K562 (cell line): Measurements from ENCODE around the gene RBM20. TPM values are rescaled to one million over a fixed set of nuclear protein-coding genes. Genes with fewer than 3 reads are reported as not detected.

Source experiments
- ATAC-seq: fragments of 200-7000 bp; cut with Tn5 transposase; 3 replicates; pipeline ENCODE4 v1.9.1; 2020; ENCODE audit warnings: moderate library complexity
- BruUV-seq: library from RNA; stranded (reverse); fragments of 400-500 nt; replicated peaks from 2 replicates; lab custom pipeline; 2021; lab: Mats Ljungman, UMichigan
- CTCF ChIA-PET: fragments of 300-600 bp; formaldehyde crosslinking; extraction: SDS; loops from one replicate; lab custom pipeline; 2021; ENCODE audit warnings: low intra/inter-chr PET ratio; lab: Yijun Ruan, JAX
- POLR2A ChIA-PET: fragments of 300-600, 350-650 bp; sonication (Branson Sonifier 250); formaldehyde crosslinking; extraction: SDS; loops from one replicate; lab custom pipeline; 2021; ENCODE audit warnings: antibody characterized with exemption, inconsistent platforms; lab: Yijun Ruan, JAX
- DNase-seq, 4 experiments: peaks; one replicate each; pipeline versions ENCODE4 v3.0.0 to v3.0.0-alpha.2; 2011 to 2018; ENCODE audit warnings: low spot score in 3 of 4, mixed read lengths in 3 of 4; ENCODE audit errors: extremely low read depth in 1 of 4
- FAIRE-seq: peaks from 2 replicates; lab custom pipeline; 2011; peaks lifted over from hg19 to GRCh38; lab: Jason Lieb, UNC
- H2AFZ ChIP-seq: 2 replicates; pipeline ENCODE4 v1.6.0; 2011; ENCODE audit warnings: low read depth, low read length, control low read depth, inconsistent platforms
- H3K27ac ChIP-seq: fragments of 200-600 bp; 3 replicates; pipeline ENCODE4 v1.8.0; 2011; ENCODE audit warnings: low read depth, mild to moderate bottlenecking, control low read depth, inconsistent platforms, low read length, moderate library complexity, mixed read lengths; ENCODE audit errors: extremely low read depth
- H3K27me3 ChIP-seq, 2 experiments: fragments of 300-600 bp in 1 of 2; 2 replicates in 1 of 2; 3 replicates in 1 of 2; pipeline versions ENCODE4 v1.6.0 to v1.8.0; 2011; ENCODE audit warnings: inconsistent platforms in 2 of 2, low read length in 2 of 2, mild to moderate bottlenecking in 1 of 2, mixed read lengths in 1 of 2, moderate library complexity in 1 of 2; ENCODE audit not compliant: control insufficient read depth in 2 of 2, insufficient read depth in 2 of 2
- H3K36me3 ChIP-seq: fragments of 300-600 bp; 3 replicates; pipeline ENCODE4 v1.8.0; 2011; ENCODE audit warnings: mild to moderate bottlenecking, low read length, inconsistent platforms; ENCODE audit not compliant: control insufficient read depth, insufficient read depth
- H3K4me1 ChIP-seq, 2 experiments: fragments of 200-600 bp in 1 of 2; replicated peaks in 1 of 2; 2 replicates in 1 of 2; 3 replicates in 1 of 2; pipeline versions ENCODE4 v1.5.1 to v1.8.0; 2011; ENCODE audit warnings: inconsistent platforms in 2 of 2, low read length in 2 of 2, mild to moderate bottlenecking in 1 of 2, mixed read lengths in 1 of 2, moderate library complexity in 1 of 2; ENCODE audit not compliant: control insufficient read depth in 2 of 2, insufficient read depth in 2 of 2
- H3K4me2 ChIP-seq: 2 replicates; pipeline ENCODE4 v1.6.1; 2011; ENCODE audit warnings: low read length, control low read depth, inconsistent platforms, mixed read lengths; ENCODE audit not compliant: insufficient read depth
- H3K4me3 ChIP-seq: fragments of 200-600 bp; sonication (generic), shearing (Covaris generic); 2 replicates; pipeline ENCODE4 v1.5.1; 2016; ENCODE audit warnings: control low read depth, inconsistent platforms
- H3K79me2 ChIP-seq: fragments of 200-600 bp; 3 replicates; pipeline ENCODE4 v1.8.0; 2011; ENCODE audit warnings: low read length, inconsistent platforms; ENCODE audit not compliant: control insufficient read depth, insufficient read depth
- H3K9ac ChIP-seq, 2 experiments: 2 replicates each; pipeline versions ENCODE4 v1.6.0 to v1.6.1; 2011; ENCODE audit warnings: low read depth in 2 of 2, low read length in 2 of 2, control low read depth in 1 of 2, inconsistent platforms in 1 of 2, mild to moderate bottlenecking in 1 of 2, mixed read lengths in 1 of 2; ENCODE audit not compliant: insufficient read depth in 1 of 2
- H3K9me1 ChIP-seq: one replicate; pipeline ENCODE4 v1.6.0; 2011; ENCODE audit warnings: inconsistent platforms, mild to moderate bottlenecking, low read length, moderate library complexity; ENCODE audit not compliant: control insufficient read depth, insufficient read depth
- H3K9me3 ChIP-seq: replicated peaks from 2 replicates; pipeline ENCODE4 v1.5.1; 2011; ENCODE audit warnings: low read depth, low read length, inconsistent platforms; ENCODE audit not compliant: control insufficient read depth, insufficient read depth
- H4K20me1 ChIP-seq: replicated peaks from 2 replicates; pipeline ENCODE4 v1.6.1; 2011; ENCODE audit warnings: low read length, inconsistent platforms, mixed read lengths; ENCODE audit not compliant: control insufficient read depth, insufficient read depth
- CCAR2 ChIP-seq: fragments of 200-400 bp; formaldehyde crosslinking; IDR thresholded peaks from 2 replicates; pipeline ENCODE4 v1.6.1; 2017; ENCODE audit warnings: mild to moderate bottlenecking, low read depth, low read length
- KLF16 ChIP-seq: IDR thresholded peaks from 2 replicates; pipeline ENCODE4 v1.6.1; 2016; ENCODE audit warnings: antibody characterized with exemption
- MAFF ChIP-seq: IDR thresholded peaks from 2 replicates; pipeline ENCODE4 v1.6.1; 2012; ENCODE audit warnings: low read length, improper control_type of control experiment
- MTF1 ChIP-seq: fragments of 250-450 bp; sonication (Bioruptor Pico); IDR thresholded peaks from 2 replicates; pipeline ENCODE4 v1.9.0; 2021; ENCODE audit warnings: moderate library complexity, mild to moderate bottlenecking, inconsistent platforms, borderline replicate concordance
- NFIC ChIP-seq: fragments of 450-650 bp; IDR thresholded peaks from 2 replicates; pipeline ENCODE4 v1.6.1; 2017; ENCODE audit warnings: mild to moderate bottlenecking, inconsistent platforms
- WGBS: fragments of 100-300 bp; shearing (Covaris generic); methylation state at CpG from one replicate; pipeline ENCODE4 v1.1.6; 2016; ENCODE audit warnings: low coverage, mixed read lengths; ENCODE audit not compliant: insufficient coverage; ENCODE audit errors: missing lambda C conversion rate; 5-methylcytosine and 5-hydroxymethylcytosine counted together
- in situ Hi-C: fragments of 300-500 bp; cut with MboI; formaldehyde crosslinking; loops from 4 replicates; pipeline ENCODE4 v1.15.0; 2018; ENCODE audit warnings: inconsistent platforms, mixed read lengths
- intact Hi-C: fragments of 100-400 bp; cut with micrococcal nuclease; formaldehyde crosslinking; loops from 2 replicates; pipeline ENCODE4 v1.14.2; 2022
- polyA plus RNA-seq, 8 experiments: library from polyadenylated mRNA; depleted of rRNA in 4 of 8; stranded (reverse) in 5 of 8; unstranded in 3 of 8; fragments of >200 nt; fragmentation: Nextera tagmentation in 2 of 8; fragmentation: Illumina TruSeq in 1 of 8; extraction: Ambion mirVana in 2 of 8; extraction: Trizol in 1 of 8; gene quantifications; 2 replicates each; pipeline versions ENCODE4 v1.2.1 to v1.2.3, GENCODE V29; 2011 to 2014; ENCODE audit warnings: inconsistent platforms in 1 of 8, missing spikeins in 1 of 8
- total RNA-seq, 7 experiments: library from RNA; depleted of rRNA in 6 of 7; stranded (reverse); fragments of >200 nt in 6 of 7; fragmentation: Illumina TruSeq in 2 of 7; extraction: Trizol in 2 of 7; gene quantifications; 2 replicates each; pipeline versions ENCODE4 v1.2.1 to v1.2.3, GENCODE V29; 2011 to 2021; ENCODE audit warnings: low replicate concordance in 1 of 7
- TF ChIP-seq, protein P1 (sequence below): fragments of 250-450 bp; sonication (Bioruptor Pico); IDR thresholded peaks from 2 replicates; pipeline ENCODE4 v1.4.0; 2020; ENCODE audit warnings: borderline replicate concordance

Gene RBM20
- total and polyA plus RNA-seq, 9 of the 15 experiments (the other 6 are each of a cell fraction or from before 2014, with no cell fraction given) = 0.63 to 5.7 (median 3.2) TPM

DNA sequence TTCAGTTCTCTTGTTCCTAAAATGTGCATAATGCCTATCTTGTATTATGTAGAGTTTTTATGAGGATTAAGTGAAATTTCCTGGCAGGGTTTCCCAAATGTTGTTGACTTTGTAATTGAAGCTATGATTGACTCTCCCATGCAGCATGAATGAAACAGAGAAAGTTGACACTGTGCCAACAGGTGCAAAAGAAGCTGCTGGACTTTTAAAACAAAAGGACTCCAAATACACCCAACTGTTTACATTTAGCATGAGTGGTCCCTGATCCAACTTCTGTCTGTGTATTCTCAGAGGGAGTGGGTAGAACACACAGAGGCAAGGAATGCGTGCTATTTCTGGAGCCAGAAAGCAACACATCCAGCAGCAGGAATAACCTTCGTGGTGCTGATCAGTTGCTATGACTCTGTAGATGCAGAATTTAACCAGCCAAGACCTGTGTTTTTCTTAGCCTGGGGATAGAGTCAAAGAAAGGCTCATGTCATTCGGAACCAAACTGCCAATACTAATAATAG, 14.4 kb upstream of the RBM20 start:
- in situ Hi-C loops = loop anchor here (5.0 kb wide), 1 partner anchor 38 kb away; no protein-coding TSS in a partner anchor
- H3K4me2 ChIP-seq = no peak overlapping the region
- FAIRE-seq = no peak

More for the DNA sequence above, 14.4 kb upstream of the RBM20 start:
- no peak for DNase-seq
- no peak overlapping the region for H3K4me3 ChIP-seq
- H3K9me1 ChIP-seq = no peaks in the 10 kb centered on the region
- no peaks in the 10 kb centered on the region; a peak in 2 of 5 replicates for H3K4me1 ChIP-seq
- H2AFZ ChIP-seq = no peak overlapping the region
- no peaks in the 10 kb centered on the region for H3K9me3 ChIP-seq
- no peak overlapping the region for H3K27ac ChIP-seq
- ATAC-seq = no peak
- no peaks in the 10 kb centered on the region for H4K20me1 ChIP-seq
- BruUV-seq = no TSS peak
- no peaks in the 10 kb centered on the region for H3K79me2 ChIP-seq
- CTCF ChIA-PET = interaction anchor here (0.7 kb wide), 1 partner anchor 342 kb away, joined by 3 read pairs; no protein-coding TSS in a partner anchor
- POLR2A ChIA-PET = interaction anchor here (0.9 kb wide), 1 partner anchor 11 kb away, joined by 3 read pairs; no protein-coding TSS in a partner anchor
- intact Hi-C loops = no loop called here
- no peak overlapping the region for H3K9ac ChIP-seq
- TF ChIP-seq, protein P1, sequence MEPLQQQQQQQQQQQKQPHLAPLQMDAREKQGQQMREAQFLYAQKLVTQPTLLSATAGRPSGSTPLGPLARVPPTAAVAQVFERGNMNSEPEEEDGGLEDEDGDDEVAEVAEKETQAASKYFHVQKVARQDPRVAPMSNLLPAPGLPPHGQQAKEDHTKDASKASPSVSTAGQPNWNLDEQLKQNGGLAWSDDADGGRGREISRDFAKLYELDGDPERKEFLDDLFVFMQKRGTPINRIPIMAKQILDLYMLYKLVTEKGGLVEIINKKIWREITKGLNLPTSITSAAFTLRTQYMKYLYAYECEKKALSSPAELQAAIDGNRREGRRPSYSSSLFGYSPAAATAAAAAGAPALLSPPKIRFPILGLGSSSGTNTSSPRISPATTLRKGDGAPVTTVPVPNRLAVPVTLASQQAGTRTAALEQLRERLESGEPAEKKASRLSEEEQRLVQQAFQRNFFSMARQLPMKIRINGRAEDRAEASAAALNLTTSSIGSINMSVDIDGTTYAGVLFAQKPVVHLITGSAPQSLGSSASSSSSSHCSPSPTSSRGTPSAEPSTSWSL (CRISPR knock-in tag) = no peak
- TF ChIP-seq MTF1 (no peak), NFIC (0 out of 2 replicates have a peak, but pooled peaks have one; percentile 30), MAFF (no peak), KLF16 (no peak), CCAR2 (no peak)
- TF ChIP-seq, all 486 proteins: peak for 1
- 33% methylated on average over 3 of the region's 3 CpGs for WGBS
- H3K36me3 ChIP-seq = no peaks in the 10 kb centered on the region
- H3K27me3 ChIP-seq = no peaks in the 10 kb centered on the region
